HFFc6 (cell line): ENCODE data around the gene INTS11. TPM values are rescaled to one million over a fixed set of nuclear protein-coding genes. Genes with fewer than 3 reads are reported as not detected.
A peak's percentile ranks its signal among the peaks of the same experiment; 100 is the strongest.

Experiments
- DNase-seq: peaks from one replicate; pipeline ENCODE4 v3.0.0-alpha.2; 2018
- H3K27ac Mint-ChIP-seq: 2 replicates; pipeline ENCODE4 v1.8.0; 2020; ENCODE audit warnings: mild to moderate bottlenecking, mixed read lengths
- H3K27me3 Mint-ChIP-seq: 2 replicates; pipeline ENCODE4 v1.8.0; 2021; ENCODE audit warnings: mild to moderate bottlenecking, moderate library complexity, mixed read lengths; ENCODE audit not compliant: insufficient read depth
- H3K36me3 Mint-ChIP-seq: 2 replicates; pipeline ENCODE4 v1.8.0; 2021; ENCODE audit warnings: low read depth, mixed read lengths
- H3K4me1 Mint-ChIP-seq: 2 replicates; pipeline ENCODE4 v1.8.0; 2020; ENCODE audit warnings: low read depth, mixed read lengths
- H3K4me3 Mint-ChIP-seq: 2 replicates; pipeline ENCODE4 v1.8.0; 2020; ENCODE audit warnings: mild to moderate bottlenecking, moderate library complexity, mixed read lengths
- H3K9me3 Mint-ChIP-seq: 2 replicates; pipeline ENCODE4 v1.8.0; 2020; ENCODE audit warnings: mild to moderate bottlenecking, mixed read lengths
- total RNA-seq, 6 experiments: library from RNA; stranded (reverse); fragmentation: NEBNext Ultra II Directional; extraction: Animal tissue kit (Norgen Biotek cat#: 25700); gene quantifications; 2 replicates in 1 of 6; 3 replicates in 5 of 6; pipeline ENCODE4 v1.2.3, GENCODE V29; 2021
- TF ChIP-seq, protein P1 (sequence below): fragments of 200-600 bp; sonication (generic); IDR thresholded peaks from 2 replicates; pipeline ENCODE4 v1.5.0; 2021; ENCODE audit warnings: antibody characterized with exemption, mild to moderate bottlenecking

The INTS11 gene
- total RNA-seq, 6 experiments from 2014 or later, result 65.6 to 78.3 (median 69.8) TPM

DNA sequence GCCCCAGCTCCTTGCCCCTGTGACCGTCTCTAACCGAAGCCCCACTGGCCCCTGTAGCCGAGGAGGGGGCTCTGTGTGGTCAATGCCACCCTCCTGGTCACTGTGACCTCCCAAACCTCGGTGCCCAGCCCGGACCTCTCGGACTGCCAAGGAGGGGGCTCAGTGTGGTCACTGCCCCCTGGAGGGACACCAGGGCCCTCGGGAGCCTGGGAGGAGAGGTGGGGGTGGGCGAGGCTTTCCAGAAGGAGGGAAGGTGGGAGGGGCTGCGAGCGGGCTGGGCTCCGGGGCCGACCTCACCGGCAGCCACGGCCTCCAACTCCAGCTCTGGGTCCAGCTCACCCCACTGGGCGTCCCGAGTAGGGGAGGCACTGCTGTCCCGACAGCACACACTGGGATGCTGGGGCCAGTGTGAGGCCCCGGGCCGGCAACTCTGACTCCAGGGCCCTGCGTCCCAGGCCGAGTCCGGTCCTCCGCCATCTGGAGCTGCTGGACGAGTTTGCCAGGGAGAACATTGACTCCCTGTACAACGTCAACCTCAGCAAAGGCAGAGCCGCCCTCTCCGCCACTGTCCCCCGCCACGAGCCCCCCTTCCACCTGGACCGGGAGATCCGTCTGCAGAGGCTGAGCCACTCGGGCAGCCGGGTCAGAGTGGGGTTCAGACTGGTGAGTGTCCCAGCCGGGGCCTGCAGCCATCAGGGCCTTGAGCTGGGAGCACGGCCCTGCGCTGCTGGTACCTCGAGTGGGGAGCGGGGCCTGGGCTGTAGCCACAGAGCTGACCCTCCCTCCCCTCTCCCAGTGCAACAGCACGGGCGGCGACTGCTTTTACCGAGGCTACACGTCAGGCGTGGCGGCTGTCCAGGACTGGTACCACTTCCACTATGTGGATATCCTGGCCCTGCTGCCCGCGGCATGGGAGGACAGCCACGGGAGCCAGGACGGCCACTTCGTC lies 37.9 kb downstream of the INTS11 start:
- H3K36me3 Mint-ChIP-seq, result no peaks in the 10 kb centered on the region
- TF ChIP-seq, protein P1, sequence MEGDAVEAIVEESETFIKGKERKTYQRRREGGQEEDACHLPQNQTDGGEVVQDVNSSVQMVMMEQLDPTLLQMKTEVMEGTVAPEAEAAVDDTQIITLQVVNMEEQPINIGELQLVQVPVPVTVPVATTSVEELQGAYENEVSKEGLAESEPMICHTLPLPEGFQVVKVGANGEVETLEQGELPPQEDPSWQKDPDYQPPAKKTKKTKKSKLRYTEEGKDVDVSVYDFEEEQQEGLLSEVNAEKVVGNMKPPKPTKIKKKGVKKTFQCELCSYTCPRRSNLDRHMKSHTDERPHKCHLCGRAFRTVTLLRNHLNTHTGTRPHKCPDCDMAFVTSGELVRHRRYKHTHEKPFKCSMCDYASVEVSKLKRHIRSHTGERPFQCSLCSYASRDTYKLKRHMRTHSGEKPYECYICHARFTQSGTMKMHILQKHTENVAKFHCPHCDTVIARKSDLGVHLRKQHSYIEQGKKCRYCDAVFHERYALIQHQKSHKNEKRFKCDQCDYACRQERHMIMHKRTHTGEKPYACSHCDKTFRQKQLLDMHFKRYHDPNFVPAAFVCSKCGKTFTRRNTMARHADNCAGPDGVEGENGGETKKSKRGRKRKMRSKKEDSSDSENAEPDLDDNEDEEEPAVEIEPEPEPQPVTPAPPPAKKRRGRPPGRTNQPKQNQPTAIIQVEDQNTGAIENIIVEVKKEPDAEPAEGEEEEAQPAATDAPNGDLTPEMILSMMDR, result no peak
- no peak for DNase-seq
- H3K27me3 Mint-ChIP-seq, result peaks cover 5% of the 10 kb centered on the region; the same call in 1 of the 2 replicates
- H3K4me1 Mint-ChIP-seq, result peaks cover 15% of the 10 kb centered on the region
- H3K4me3 Mint-ChIP-seq, result no peak overlapping the region
- H3K27ac Mint-ChIP-seq, result no peak overlapping the region
- H3K9me3 Mint-ChIP-seq, result no peaks in the 10 kb centered on the region

DNA sequence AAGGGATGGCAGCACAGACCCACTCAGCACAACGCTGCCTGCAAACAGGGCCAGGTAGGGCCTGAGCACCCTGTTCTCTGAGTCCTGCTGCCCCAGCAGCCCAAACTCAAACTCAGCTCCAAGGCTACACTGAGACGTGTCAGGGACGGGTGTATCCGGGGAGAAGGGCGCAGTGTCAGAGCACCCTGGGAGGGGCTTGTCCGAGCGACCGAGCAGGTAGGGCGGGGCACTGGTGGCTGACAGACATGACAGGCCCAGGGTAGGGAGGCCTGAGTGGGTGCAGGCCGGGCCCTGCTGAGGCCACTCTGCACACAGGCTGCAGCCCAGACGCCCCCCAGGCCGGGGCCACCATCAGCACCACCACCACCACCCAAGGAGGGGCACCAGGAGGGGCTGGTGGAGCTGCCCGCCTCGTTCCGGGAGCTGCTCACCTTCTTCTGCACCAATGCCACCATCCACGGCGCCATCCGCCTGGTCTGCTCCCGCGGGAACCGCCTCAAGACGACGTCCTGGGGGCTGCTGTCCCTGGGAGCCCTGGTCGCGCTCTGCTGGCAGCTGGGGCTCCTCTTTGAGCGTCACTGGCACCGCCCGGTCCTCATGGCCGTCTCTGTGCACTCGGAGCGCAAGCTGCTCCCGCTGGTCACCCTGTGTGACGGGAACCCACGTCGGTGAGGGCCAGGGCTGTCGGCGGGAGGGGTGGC lies 38.7 kb downstream of the INTS11 start:
- DNase-seq, result no peak
- Mint-ChIP-seq H3K9me3 (no peaks in the 10 kb centered on the region), H3K27me3 (peaks cover 4% of the 10 kb centered on the region; the same call in 1 of the 2 replicates), H3K4me1 (peaks cover 15% of the 10 kb centered on the region), H3K27ac (no peak overlapping the region), H3K4me3 (no peak overlapping the region), H3K36me3 (no peaks in the 10 kb centered on the region)
- TF ChIP-seq, protein P1, result no peak

DNA sequence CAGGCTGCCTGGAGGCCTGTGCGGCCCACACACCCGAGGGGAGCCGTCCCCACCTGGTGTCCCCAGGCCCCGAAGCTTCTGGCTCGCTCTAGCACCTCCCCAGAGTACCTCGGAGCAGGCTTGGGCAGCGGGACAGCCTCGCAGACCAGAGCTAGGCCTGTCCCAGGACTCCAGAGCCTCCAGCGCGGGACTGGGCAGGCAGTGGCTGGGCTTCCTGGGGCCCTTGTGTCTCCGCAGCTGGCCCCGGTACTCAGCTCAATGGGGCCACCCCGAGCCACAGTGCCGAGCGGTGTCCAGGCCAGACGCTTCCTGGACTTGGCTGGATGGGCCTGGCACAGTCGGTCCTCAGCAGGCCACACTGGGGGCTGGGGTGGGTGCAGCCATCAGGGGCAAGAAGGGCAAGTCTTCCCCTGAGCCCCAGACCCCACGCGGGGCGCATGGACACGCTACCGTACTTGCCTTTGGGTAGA lies 39.3 kb downstream of the INTS11 start:
- Mint-ChIP-seq H3K9me3 (no peaks in the 10 kb centered on the region), H3K36me3 (no peaks in the 10 kb centered on the region), H3K4me3 (no peak overlapping the region), H3K27me3 (peaks cover 4% of the 10 kb centered on the region; the same call in 1 of the 2 replicates), H3K27ac (no peak overlapping the region), H3K4me1 (peaks cover 15% of the 10 kb centered on the region)
- TF ChIP-seq, protein P1, result no peak
- DNase-seq, result no peak

DNA sequence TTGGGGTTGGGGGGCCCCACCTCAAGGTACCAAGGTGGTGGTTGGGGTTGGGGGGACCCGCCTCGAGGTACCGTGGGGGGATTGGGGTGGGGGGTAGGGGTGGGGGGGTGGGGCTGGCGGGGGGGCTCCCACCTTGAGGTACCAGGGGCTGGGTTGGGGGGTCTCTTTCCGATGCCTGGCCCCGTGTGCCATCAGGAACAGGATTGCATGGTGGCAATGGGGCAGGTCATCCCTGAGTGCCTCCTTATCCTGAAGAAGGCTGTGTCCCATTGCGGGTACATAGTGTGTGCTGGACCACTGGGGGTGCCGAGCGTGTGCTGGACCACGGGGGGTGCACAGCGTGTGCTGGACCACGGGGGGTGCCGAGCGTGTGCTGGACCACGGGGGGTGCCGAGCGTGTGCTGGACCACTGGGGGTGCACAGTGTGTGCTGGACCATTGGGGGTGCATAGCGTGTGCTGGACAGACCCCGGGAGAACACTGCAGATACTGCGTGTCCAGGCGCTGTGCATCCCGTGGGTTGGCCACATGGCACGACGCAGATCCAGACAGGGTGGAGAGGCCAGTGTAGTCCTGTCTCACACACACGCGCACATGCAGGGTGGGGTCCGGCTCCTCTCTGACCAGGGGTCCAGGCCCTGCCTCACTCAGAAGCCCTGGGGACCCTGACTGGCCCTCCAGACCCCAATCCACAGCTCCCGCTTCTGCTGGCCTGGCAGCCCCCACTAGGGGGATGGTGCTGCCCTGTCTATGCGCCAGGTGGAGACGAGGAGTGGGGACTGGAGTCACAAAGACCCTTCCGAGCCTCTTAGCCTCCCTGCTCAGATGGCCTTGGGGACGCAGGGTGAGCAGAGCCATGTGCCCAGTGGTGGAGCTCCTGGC lies 40.0 kb downstream of the INTS11 start:
- H3K4me3 Mint-ChIP-seq, result no peak overlapping the region
- H3K9me3 Mint-ChIP-seq, result no peaks in the 10 kb centered on the region
- no peak for DNase-seq
- peaks cover 15% of the 10 kb centered on the region for H3K4me1 Mint-ChIP-seq
- peaks cover 4% of the 10 kb centered on the region; the same call in 1 of the 2 replicates for H3K27me3 Mint-ChIP-seq
- TF ChIP-seq, protein P1, result 0 out of 2 replicates have a peak, but pooled peaks have one; percentile 11
- H3K27ac Mint-ChIP-seq, result no peak overlapping the region
- no peaks in the 10 kb centered on the region for H3K36me3 Mint-ChIP-seq

DNA sequence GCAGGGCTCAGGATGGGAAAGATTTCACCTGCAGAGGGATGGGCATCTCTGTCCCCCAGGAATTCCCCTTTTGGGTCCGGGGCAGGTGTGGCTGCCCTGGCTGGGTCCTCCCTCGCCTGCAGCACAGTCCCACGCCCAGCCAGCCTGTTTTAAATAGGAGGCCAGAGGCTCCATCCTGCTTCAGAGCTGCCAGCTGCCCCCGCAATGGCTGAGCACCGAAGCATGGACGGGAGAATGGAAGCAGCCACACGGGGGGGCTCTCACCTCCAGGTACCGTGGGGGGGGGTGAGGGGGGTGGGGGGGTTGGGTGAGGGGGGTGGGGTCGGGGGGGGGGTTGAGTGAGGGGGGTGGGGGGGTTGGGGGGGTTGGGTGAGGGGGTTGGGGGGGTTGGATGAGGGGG lies 40.6 kb downstream of the INTS11 start:
- H3K4me1 Mint-ChIP-seq, result peaks cover 15% of the 10 kb centered on the region
- no peaks in the 10 kb centered on the region for H3K9me3 Mint-ChIP-seq
- TF ChIP-seq, protein P1, result no peak
- no peak overlapping the region for H3K4me3 Mint-ChIP-seq
- no peaks in the 10 kb centered on the region for H3K36me3 Mint-ChIP-seq
- H3K27me3 Mint-ChIP-seq, result peaks cover 7% of the 10 kb centered on the region
- no peak for DNase-seq
- H3K27ac Mint-ChIP-seq, result no peak overlapping the region
